ENCODE results near the gene TTC8.

Gene TTC8

DNA sequence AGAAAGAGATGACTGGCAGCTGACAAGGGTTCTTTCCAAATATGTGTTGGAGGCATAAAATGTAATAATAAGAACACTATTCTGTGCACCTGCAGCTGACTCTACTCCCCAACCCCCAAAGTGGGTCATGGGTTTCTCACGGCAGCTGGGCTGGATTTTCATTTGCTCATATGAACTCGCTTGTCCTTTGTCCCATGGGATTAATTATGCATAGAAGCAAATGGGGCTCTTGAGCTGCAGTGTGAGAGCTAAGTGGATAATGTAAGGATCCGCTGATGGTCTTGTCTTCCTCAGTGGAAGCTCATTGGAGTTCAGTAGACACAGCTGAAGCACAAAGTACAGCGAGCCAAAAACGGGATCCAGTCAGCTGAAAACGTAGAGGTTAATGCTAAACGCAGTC, 46.3 kb downstream of the TTC8 start:
- DNase-seq: no peak

DNA sequence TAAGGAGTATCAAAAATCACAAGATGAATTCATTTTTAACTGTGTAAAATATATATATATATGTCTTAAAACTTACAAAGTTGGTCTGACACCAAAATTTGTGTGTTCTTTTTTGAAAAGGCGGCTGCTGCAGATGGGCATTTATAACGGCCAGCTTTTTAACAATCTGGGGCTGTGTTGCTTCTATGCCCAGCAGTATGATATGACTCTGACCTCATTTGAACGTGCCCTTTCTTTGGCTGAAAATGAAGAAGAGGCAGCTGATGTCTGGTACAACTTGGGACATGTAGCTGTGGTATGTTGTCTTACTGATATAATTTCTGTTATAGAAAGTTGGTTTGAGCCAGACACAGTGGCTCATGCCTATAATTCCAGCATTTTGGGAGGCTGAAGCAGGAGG, 47.0 kb downstream of the TTC8 start:
- no peak for DNase-seq

DNA sequence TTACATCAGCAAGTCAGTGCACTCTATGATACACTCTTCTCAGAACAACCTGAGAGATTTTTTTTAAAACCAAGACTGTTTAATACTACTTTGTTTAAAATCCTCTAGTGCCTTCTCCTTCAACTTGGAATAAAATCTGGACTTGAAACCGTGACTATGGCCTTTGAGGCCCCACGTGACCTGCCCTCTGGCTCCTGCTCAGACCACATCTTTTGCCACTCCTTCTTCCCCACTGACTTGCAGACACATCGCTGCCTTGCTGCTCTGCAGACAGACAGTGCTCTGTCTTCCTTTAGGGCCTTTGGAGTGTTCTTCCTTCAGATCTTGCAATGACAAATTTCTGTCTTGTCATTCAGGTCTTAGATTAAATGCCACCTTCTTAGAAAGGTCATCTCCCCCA, 48.5 kb downstream of the TTC8 start:
- DNase-seq: no peak

DNA sequence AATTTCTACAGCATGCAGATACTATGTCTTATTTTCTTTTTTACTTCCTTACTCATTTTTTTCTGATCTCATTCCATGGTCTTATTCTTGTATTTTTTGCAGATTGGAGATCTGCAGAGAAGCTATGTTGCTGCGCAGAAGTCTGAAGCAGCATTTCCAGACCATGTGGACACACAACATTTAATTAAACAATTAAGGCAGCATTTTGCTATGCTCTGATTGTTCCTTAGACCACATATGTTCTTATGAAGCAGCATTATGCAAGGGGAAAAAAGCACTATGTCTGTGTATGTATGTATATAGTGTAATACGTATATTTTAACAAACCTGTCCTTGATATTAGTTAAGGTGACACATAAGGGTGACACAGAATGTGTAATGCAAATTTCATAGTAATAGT, 52.7 kb downstream of the TTC8 start:
- no peak for DNase-seq

DNA sequence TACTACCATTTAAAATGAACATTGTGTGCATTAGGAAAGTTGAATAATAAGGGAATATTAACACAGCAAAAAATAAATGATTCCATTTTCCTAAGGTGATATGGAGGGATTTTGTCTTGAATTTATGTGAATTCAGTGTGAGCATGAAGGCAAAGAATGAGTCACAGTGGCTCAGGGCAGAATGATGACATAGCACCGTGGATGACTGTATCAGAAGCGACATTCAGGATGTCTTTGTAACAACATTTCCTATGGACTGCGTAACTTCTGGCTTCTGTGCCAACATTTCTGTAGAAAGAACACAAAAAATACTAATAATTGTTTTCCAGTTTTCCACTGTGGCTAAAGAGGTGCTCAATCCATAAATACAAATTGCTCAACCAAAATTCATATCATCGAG, 54.6 kb downstream of the TTC8 start:
- DNase-seq: no peak

DNA sequence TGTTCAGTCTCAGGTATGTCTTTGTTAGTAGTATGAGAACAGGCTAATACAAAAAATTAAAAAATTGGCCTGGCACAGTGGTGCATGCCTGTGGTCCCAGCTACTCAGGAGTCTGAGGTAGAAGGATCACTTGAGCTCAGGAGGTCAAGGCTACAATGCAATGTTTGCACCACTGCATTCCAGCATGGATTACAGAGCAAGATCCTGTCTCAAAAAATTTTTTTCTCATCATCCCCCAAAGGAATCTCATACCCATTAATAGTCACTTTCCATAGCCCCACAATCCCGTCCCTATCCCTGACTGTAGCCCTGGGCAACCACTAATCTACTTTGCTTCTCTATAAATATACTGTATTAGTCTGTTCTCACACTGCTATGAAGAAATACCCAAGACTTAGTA, 57.8 kb downstream of the TTC8 start:
- DNase-seq: no peak

DNA sequence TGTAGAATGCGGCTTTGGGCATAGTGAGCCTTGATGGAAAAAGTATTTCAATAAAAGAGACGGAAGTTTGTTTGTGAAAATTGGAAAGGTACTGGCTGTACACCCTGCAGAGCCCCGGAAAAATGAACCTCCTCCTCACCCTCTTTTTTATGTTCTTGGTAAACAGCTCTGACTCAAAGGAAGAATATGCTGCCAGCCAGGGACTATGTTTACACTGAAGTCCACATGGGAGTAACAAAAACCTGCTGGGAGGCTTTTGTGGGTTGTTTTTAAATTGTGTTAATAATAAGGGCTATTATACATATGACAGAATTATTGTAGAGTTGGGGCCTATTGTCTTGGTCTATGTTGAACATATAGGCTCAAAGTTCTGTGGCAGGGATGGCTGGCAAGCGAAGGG, 70.7 kb downstream of the TTC8 start:
- DNase-seq: no peak

DNA sequence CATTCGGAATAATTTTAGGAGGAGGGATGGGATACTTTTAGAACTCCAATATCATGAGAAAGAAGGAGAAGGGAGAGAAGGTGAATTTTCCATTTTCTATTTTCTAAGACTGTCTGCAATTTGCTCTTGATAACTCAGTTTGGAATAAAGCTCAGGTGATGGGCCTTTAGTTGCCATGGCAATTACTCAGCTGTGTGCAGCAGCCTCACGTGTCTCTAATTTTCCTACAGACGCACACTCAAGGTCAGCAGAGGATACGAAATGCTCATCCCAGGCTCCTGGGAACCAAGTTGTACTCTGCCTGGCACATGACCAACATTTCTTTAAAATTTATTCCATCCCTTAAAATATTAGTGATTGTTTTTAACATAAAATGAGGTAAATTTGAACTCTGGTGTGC, 76.7 kb downstream of the TTC8 start:
- DNase-seq: no peak

DNA sequence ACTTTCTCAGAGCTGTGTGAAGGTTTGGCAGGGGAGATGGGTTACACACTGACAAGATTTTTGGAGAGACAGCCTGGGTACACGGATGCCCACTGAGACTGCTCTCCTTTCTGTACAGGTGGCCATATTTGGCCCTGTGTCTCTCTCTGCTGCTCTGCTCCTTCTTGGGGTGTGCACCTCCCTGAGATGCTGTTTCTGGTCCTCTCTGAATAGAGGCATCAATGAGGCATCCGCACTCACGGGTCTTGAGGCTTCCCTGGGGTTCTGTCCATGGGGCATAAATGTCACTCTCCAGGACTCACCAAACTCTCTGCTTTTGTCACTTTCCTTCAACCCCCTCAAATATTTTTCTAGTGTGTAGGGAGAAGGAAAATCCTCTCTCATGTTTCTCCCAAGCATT, 77.5 kb downstream of the TTC8 start:
- DNase-seq: no peak

DNA sequence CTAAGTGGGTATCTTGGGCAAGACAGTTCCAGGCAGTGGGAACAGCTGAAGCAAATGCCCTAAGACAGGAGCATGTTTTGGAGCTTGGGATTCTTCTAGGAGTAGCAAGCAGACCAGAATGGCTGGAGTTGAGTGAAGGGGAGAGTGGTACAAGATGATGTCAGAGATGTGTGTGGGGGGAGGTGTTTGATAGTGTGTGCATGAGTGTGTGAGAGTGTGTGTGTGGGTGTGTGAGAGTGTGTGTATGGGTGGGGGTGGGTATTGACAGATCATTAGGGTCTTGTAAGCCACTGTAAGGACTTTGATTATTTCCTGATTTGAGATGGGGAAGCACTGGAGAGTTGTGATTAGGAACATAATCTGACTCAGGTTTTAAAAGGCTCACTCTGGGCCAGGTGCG, 78.4 kb downstream of the TTC8 start:
- DNase-seq: no peak

DNA sequence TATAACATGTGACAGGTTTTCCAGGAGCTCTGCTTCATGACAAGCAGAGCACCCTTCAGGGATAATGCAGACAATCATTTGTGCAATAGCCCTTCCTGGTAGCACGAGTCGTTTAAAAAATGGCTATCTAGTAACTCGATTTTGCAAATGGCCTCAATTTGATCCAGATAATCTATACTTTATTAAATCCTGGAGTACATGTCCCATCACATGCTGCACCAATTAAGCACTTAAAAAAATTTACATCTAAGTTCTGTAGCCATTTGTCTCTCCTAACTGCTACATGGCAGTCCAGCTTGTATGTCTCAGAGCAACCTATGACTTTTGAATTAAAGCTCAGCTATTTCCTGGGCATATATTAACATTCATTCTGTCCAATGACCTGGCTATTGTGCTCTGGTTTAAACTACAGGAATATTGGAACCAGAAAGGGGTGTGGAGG, 79.8 kb downstream of the TTC8 start:
- no peak for DNase-seq

DNA sequence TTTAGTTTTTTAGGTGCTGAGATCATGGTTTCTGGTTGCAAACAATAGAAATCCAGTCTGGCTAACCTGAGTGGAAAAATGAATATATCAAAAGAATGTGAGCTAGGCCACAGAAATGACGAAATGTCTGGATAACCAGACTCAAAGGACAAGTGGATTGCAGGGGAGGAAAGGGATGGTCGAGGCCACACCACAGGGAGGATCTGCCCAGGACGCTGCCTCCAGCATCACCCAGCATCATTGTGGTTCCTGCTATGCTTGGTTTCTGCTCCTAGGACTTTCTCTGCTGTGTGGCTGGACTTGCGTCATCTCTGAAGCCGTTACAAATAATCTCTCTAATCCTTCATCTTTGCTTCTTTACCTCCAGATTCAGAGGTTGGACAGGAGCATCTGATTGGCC, 80.4 kb downstream of the TTC8 start:
- DNase-seq: no peak

DNA sequence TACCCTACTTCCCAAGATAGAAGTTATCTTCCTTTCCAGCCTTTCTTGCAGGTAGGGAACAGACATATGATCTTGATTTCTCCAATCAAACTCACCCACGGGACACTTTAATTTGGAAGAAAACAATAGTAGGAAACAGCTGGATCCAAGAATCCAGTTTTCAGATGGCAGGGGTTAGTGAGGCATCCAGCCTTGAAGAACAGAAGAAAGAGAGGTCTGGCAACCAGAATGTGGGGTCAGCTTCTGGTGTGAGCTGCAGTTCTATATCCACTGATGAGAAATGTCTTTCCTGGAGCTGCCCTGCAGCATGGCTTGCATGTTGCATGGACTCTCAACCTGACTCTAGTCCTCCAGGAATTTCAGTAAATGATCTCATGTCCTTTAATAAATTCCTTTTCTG, 83.8 kb downstream of the TTC8 start:
- no peak for DNase-seq

DNA sequence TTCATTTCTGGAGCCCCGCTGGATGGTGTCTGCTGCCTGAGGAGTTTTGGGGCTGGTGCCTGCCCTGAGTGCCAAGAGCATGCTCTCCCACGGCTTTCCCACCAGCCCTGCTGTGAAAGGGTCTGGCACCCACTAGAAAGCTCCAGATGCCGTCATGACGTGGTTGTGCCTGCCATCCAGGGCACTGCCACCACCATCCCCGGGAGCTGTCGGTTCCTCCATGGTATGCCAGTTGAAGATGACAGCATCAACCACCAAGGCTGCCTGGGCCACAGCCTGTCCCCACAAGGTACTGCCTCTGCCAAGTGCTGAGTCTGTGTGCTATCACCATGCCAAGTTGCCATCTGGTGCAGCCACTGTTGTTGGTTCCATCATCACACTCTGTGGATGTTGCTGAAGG, 85.9 kb downstream of the TTC8 start:
- no peak for DNase-seq

DNA sequence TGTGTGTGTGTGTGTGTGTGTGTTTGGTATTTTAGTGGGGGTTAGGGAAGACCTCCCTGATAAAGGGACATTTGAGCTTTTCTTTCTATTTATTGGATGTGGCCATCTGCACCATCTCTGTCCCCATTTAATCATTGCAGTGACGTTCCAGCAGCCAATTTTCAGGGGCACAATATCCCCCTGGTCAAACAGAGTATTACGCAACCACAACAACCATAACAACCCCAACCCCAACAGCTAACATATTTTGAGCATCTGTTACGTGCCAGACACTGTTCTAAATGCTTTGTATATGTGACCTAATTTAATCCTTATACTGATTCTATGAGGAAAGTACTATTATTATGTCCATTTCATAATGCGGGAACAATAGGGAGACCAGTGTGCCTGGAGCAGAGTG, 87.4 kb downstream of the TTC8 start:
- DNase-seq: no peak

DNA sequence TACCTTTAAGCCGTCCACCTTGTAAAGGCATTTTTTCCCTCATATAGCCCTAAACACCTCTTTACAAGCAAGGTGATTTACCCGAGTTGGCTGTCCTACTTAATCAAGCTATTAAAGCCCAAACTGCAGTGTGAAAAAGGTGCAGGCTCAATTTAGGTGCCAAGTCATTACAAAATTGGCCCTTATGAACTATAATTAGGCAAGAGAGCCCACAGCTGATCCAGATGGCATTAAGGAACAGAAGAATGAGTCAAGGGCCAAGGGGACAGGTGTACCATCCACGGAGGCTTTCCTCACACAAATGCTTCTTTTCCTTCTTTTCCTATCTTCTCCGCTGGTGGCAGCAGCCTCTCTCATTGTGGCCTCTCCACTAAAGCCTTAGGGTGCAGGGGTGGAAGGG, 90.5 kb downstream of the TTC8 start:
- DNase-seq: no peak

DNA sequence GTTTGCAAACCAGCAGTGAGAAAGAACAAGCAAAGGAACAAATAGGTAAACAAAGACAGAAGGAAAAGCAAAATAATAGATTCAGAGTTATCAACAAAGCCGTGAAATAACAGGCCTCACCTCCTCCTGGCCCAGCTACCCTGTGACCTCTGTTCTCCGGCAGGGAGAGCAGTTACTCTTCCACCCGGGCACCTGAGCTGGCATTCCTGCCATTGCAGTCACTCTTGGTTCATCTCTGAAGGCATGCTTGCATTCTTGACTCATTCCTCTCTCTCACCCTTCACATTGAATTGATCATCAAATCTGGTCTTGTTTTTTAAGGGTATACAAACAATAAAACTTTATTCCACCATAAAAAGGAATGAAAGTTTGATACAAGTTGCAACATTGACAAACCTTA, 95.1 kb downstream of the TTC8 start:
- no peak for DNase-seq

All from hematopoietic multipotent progenitor cell treated with erythropoietin and hydrocortisone succinate and interleukin-3 and kit ligand, for 8 days (in vitro differentiated cells).